HG03280 (cell line): ENCODE measurements around the gene FITM1.
A peak's percentile ranks its signal among the peaks of the same experiment; 100 is the strongest.

Source experiments
- ATAC-seq: cut with Tn5 transposase; IDR thresholded peaks from one replicate; pipeline ENCODE4 v1.9.1; 2021; ENCODE audit warnings: mild to moderate bottlenecking, moderate library complexity; ENCODE audit not compliant: unreplicated experiment

FITM1 gene

GRCh38 chr14:24117179-24117578 is 13.3 kb upstream of the FITM1 start:
- no peak for ATAC-seq

DNA sequence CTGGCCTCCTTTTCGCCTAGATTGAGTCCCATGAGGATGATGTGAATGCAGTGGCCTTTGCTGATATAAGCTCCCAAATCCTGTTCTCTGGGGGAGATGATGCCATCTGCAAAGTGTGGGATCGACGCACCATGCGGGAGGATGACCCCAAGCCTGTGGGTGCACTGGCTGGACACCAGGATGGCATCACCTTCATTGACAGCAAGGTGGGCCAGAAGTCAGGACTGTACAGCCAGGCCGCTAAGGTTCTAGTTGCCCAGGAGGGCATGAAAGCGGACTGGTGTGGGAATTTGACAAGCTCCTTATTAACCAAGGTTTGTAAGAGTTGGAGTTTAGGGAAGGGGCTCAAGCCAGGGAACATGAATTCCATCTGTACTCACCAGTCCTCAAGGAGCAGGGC is 10.8 kb upstream of the FITM1 start:
- no peak for ATAC-seq

DNA sequence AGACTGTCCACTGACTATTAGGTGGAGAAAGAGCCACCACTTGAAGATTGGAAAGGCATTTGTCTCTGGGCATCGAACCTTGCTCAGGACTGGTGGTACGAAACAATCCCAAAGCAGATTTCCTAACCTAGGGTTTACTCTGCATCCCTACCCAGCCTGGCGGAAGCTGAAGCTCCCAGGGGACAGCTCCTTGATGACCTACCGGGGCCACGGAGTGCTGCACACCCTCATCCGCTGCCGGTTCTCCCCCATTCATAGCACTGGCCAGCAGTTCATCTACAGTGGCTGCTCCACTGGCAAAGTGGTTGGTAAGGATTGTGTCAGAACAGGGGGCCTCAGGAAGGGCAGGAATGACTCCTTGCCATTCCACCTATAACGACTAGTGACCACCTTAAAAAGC is 9.2 kb upstream of the FITM1 start:
- ATAC-seq: no peak

GRCh38 chr14:24122416-24122815 is 8.0 kb upstream of the FITM1 start:
- no peak for ATAC-seq

DNA sequence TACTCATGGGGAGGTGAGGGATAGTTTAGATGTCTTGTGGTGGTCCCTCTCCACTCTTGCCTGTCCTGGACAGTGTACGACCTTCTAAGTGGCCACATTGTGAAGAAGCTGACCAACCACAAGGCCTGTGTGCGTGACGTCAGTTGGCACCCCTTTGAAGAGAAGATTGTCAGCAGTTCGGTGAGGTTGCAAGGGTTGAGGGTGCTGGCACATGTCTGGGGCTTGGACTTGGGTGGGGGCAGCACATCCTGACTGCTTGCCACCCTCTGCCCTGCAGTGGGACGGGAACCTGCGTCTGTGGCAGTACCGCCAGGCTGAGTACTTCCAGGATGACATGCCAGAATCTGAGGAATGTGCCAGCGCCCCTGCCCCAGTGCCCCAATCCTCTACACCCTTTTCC is 7.6 kb upstream of the FITM1 start:
- no peak for ATAC-seq

GRCh38 chr14:24123424-24124417 is 6.7 kb upstream of the FITM1 start:
- ATAC-seq: no peak

GRCh38 chr14:24126939-24127338 is 3.5 kb upstream of the FITM1 start:
- no peak for ATAC-seq

DNA sequence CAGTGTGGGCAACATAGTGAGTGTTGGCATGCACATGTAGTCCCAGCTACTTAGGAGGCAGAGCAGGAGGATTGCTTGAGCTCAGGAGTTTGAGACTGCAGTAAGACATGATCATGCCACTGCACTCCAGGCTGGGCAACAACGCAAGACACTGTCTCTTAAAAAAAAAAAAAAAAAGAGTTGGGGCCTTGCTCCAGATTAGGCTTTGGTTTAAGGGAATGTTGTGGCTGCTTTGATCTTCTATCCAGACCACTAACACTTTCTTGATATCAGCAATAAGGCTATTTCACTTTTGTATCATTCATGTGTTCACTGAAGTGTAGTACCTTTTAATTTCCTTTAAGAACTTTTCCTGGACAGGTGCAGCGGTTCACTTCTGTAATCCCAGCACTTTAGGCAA is 2.8 kb upstream of the FITM1 start:
- ATAC-seq: no peak

DNA sequence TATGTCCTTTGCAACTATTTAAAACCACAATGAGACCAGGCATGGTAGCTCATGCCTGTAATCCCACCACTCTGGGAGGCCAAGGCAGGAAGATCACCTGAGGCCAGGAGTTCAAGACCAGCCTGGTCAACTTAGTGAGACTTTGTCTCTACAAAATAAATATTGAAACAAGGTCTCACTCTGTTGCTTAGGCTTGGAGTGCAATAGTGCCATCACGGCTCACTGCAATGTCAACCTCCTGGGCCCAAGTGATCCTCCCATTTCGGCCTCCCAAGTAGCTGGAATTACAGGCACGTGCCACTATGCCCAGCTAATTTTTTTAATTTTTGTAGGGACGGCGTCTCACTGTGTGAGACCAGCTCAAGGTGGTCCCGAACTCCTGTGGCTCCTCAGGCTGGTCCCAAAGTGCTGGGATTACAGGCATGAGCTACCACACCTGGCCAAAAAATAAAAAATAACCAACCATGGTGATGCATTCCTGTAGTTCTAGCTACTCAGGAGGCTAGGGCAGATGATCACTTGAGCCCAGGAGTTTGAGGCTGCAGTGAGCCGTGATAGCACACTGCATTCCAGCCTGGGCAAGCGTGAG is 955 bp upstream of the FITM1 start:
- no peak for ATAC-seq

DNA sequence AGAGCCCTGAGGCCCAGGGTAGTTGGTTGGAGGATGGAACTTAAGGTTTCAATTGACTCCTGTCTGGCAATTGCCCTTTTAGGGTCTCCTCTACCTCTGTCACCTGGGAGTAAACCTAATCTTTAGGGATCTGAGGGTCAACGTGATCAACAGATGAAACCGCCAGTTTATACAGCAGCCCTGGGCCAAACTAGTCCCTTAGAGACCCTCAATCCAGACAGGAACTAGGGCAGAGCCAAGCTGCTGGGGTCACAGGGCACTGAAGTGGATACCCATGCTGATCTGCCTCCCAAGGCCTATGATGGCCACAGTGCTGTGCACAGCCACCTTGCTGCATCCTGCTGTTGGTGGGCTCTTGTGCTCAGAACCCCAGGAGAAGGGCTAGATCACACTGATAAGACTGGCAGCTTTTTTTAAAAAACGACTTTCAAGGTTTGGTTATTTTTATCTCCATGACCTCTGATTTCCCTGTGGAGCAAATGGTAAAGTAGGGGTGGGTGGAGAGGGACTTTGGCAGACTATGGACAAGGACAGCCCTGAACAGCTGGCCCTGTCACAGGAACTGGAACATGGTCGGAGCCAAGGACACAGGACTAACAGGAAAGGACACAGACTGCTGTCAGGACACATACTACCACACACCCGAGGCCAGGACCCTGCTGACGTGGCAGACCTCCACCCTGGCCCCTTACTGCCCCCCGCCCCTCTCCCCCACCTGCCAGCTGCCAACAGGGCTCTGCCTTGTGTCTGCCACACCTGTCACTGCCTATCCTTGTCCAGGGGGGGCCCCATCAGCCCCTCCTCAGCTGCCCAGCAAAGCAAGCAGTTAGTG is 474 bp downstream of the FITM1 start:
- ATAC-seq: no peak

DNA sequence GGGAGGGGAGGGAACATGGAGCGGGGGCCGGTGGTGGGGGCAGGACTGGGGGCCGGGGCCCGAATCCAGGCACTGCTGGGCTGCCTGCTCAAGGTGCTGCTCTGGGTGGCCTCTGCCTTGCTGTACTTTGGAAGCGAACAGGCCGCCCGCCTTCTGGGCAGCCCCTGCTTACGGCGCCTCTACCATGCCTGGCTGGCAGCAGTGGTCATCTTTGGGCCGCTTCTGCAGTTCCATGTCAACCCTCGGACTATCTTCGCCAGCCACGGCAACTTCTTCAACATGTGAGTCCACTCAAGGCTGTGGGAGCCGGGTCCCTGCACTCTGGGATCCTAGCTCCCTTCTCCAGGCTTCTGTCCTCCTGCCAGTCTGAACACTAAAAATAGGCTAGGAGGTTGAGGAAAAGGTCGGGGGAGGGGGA is 1.1 kb downstream of the FITM1 start:
- no peak for ATAC-seq

- no peak for ATAC-seq
These were observed 1.7 kb downstream of the FITM1 start for GRCh38 chr14:24132061-24132685.

- no peak for ATAC-seq
These were observed 2.5 kb downstream of the FITM1 start for GRCh38 chr14:24132976-24133375.

DNA sequence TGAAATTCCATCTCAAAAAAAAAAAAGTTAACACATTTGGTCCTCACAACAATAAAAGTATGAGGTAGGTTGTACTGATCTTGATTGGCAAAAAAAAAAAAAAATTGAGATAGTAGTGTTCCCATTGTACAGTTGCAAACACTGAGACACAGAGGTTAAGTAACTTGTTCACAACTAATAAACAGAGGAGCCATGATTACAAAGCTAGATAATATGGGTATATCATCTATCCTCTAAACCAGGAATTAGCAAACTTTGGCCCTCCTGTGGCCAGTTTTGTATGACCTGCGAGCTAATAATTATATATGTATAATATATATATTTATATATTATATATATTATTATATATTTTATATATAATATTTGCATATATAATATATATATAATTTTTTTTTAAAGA is 3.3 kb downstream of the FITM1 start:
- ATAC-seq: no peak

DNA sequence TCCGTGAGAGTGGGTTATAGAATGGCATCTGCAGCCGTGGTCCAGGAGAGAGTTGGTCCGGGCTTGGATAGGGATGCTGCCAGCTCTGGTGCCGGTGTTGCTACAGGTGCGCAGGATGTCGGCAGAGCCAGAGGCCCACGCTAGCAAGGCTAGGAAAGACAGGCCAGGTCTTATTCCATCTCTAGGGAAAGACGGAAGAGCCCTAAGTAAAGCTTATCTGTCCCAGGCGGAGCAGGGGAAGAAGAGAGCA is 5.0 kb downstream of the FITM1 start:
- peak; percentile 8 for ATAC-seq

DNA sequence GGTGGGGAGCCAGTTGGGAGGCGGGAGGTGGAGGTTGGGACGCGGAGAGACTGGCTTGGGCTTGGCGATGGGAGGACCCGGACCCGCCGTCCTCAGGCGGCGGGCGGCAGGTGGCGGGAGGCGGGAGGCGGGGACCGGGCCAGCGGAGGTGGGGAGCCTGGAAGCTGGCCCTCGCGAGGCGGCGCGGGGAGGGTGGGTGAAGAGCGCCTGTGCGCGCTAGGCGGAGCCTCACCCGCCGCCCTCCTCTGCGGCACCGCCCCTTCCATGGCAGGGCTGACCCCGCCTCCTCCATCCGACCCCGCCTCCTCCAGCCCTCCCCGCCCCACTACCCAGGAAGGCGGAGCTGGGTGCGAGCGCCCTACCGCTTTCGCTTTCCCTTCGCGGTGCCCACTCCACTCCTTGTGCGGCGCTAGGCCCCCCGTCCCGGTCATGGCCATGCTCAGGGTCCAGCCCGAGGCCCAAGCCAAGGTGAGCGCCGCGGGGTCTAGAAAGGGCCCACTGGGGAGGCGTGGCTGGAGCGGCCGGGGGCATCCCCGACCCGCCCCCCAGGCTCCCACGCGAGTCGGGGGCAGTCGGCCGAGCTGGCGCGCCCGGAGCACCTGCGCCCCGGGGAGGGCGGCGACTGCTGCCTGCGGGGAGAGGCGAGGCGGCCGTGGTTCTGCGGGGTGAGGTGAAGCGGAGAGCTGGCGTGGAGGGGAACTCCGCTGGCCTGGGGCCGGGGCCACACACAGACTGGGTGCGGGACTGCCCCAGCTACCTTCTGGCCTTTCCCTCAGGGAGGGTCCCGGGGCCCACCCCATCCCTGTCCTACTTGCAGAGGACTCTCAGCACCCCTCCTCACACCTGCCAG is 5.6 kb downstream of the FITM1 start, which contains the start of gene PSME1:
PSME1 (plus strand) TSS at position 361 of the 850 bp plus-strand sequence; CDS start at position 430, 69 bp downstream.
- peak; percentile 92 for ATAC-seq

GRCh38 chr14:24136684-24137528 is 6.4 kb downstream of the FITM1 start:
- ATAC-seq: no peak

GRCh38 chr14:24137529-24138395 is 7.3 kb downstream of the FITM1 start:
- no peak for ATAC-seq
